HG03439 (cell line): ENCODE data around the gene TTLL13.
A peak's percentile ranks its signal among the peaks of the same experiment; 100 is the strongest.

ENCODE experiments used
- ATAC-seq: cut with Tn5 transposase; IDR thresholded peaks from one replicate; pipeline ENCODE4 v1.9.1; 2021; ENCODE audit warnings: mild to moderate bottlenecking, moderate library complexity; ENCODE audit not compliant: unreplicated experiment

Gene TTLL13, protein sequence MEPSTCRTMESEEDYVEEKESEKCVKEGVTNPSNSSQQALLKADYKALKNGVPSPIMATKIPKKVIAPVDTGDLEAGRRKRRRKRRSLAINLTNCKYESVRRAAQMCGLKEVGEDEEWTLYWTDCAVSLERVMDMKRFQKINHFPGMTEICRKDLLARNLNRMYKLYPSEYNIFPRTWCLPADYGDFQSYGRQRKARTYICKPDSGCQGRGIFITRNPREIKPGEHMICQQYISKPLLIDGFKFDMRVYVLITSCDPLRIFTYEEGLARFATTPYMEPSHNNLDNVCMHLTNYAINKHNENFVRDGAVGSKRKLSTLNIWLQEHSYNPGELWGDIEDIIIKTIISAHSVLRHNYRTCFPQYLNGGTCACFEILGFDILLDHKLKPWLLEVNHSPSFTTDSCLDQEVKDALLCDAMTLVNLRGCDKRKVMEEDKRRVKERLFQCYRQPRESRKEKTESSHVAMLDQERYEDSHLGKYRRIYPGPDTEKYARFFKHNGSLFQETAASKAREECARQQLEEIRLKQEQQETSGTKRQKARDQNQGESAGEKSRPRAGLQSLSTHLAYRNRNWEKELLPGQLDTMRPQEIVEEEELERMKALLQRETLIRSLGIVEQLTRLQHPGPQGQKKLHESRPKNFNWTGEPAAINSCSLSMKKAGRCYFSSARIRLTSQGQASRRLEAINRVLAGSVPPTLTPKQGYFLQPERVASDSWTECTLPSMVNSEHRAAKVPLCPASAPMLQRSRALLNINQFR

DNA sequence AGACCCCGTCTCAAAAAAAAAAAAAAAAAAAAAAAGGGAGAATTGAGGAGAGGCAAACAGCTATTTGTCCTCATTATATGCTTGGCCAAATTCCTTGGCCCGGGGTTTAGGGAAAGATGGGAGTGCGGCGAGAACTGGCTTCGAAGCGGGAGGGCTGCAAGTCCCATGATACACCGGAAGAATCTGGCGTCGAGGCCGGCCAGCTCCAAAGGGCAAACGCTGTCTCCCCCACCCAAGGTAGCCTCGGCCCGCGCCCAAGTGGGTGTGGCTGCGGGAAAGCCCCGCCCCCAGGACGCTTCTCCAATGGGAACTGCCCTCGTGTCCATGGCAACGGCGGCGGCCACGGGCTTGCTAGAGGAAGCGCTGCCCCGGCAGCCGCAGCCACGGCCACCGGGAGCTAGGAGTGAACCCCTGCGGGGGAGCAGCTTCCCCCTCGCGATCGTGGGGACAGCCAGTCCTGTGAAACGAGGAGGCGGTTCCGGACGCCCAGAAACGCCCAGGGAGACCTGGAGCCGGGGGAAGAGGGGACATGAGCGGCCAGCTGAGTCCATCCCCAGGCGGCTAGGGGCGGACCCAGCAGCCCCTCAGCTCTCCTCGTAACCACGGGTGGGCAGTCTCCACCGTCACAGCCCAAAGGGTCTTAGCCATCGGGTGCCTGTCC lies at the start of gene TTLL13:
TSS of gene TTLL13 (plus strand) at position 354 of the 661 bp plus-strand sequence. CDS start 1,075 bp downstream, outside the sequence.
- ATAC-seq = no peak

DNA sequence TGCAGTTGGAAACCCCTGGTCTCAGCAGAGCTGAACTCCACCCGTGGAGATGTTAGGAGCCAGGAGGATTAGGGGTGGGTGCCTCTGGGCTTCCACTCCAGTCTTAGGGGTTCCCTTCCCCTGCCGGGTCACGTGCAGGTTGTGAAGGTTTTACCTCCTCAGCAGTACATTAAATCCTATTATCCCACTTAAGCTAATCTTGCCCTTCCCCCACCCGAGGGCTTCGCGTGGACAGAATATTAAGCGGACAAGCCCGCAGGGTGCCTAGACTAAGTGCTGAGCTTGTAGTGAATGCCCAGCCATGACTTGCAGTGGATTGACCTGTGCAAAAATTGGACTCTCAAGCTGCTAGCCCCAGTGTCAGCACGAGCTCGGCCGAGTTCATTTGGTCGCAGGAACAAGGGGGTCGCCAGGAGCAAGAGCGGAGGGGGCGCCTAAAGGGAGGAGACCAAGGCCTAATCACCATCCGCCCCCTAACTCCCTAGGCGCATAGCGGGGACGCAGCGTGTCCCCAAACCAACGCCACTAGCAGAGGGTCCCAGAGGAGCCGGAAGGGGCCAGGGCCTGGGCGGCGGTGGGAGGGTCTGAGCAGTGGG lies 48.7 kb upstream of the TTLL13 start:
- no peak for ATAC-seq

DNA sequence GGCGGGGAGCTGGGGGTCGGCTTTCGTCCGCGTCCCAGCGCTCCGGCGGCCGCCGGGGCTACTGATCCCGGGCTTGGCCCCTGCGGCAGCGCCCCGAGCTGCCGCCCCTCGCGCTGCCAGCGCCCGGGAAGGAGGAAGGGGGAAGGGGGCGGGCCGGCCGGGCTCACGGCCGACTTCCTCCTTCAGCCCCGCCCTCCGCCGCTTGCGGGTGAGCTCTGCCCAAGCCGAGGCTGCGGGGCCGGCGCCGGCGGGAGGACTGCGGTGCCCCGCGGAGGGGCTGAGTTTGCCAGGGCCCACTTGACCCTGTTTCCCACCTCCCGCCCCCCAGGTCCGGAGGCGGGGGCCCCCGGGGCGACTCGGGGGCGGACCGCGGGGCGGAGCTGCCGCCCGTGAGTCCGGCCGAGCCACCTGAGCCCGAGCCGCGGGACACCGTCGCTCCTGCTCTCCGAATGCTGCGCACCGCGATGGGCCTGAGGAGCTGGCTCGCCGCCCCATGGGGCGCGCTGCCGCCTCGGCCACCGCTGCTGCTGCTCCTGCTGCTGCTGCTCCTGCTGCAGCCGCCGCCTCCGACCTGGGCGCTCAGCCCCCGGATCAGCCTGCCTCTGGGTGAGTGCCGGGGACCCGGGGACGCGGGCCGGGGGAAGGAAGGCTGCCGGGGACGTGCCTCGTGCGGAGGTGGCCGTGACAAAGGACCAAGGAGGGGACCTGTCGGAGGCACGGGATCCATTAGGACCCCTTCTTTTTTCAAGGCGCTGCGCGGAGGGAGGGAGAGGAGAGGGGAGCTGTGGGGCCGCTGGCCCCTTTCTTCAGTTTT lies 48.0 kb upstream of the TTLL13 start, which contains the start of gene SEMA4B:
TSS of gene SEMA4B (plus strand) at position 201 of the 814 bp plus-strand sequence. CDS start at position 450, 249 bp downstream.
- ATAC-seq = peak; percentile 69

DNA sequence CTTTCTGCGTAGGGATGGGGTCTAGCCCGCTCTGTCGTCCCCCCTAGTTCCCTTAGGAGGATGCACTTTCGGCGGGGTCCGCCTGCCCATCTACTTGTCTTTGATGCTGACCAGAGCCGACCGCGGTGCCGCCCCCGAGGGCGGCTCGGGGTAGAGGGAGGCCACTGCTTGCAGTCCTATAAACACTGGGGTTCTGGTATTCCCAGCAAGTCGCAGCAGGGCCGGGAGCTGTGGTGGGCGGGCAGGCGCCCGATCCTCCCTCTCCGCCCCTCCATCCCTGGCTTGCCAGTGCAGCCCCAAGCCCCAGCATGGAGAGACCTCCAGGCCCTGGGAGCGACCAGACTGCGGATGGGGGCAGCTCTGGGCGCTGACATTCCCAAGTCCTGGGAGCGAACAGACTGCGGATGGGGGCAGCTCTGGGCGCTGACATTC lies 47.4 kb upstream of the TTLL13 start:
- ATAC-seq = no peak

DNA sequence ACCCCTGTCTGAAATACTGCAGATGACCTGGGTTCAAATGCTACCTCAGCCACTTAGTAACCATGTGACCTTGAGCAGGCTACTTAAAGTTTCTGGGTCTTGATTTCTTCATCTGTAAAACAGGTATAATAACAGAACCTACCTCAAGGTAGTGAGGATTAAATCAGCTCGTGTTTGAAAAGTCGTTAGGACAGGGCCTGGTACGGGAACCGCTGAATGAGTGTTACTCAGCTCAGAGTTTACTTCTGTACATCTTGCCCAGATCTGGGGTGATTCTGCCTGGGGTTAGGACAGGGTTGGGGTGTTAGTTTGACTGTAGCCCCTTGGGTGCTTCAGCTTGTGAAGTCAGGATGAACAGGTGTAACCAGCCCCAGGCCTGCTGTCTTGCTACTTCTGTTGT lies 46.4 kb upstream of the TTLL13 start:
- no peak for ATAC-seq

DNA sequence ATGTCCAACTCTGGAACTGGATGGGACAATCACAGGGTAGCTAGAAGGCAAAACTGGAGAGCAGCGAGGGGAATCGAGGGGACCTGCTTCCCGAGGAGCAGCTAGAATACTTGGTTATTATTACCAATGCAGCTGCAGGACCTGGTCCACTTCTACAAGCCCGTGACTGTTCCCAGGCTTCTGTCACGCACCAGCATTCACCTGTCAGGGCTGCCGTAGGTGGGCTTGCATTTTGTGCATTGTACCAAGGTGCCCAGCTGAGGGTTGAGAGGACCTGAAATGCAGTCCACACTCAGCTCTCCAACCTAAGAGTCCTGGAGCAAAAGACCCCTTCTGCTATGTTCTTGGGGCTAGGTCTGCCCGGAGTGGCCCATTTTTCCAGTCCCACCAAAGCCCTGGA lies 45.9 kb upstream of the TTLL13 start:
- no peak for ATAC-seq

DNA sequence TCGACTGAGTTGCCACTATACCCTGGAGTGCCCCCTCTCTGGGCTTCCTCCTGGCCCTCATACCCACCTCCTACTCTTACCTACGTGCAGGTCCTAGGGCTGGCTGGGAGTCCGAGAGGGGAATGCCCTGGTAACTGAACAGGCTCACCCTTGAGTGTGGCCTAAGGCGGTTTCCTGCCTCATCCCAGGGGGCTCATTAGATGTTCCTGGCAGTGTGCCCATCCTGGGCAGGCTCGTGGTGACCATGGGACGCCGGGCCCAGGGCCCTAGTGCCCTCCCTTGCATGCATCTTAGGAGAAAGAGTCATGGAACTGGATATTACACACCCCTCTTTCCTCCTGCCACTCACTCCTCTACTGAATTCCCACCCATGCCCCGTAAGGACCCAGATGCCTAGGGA lies 45.4 kb upstream of the TTLL13 start:
- ATAC-seq = peak; percentile 42

DNA sequence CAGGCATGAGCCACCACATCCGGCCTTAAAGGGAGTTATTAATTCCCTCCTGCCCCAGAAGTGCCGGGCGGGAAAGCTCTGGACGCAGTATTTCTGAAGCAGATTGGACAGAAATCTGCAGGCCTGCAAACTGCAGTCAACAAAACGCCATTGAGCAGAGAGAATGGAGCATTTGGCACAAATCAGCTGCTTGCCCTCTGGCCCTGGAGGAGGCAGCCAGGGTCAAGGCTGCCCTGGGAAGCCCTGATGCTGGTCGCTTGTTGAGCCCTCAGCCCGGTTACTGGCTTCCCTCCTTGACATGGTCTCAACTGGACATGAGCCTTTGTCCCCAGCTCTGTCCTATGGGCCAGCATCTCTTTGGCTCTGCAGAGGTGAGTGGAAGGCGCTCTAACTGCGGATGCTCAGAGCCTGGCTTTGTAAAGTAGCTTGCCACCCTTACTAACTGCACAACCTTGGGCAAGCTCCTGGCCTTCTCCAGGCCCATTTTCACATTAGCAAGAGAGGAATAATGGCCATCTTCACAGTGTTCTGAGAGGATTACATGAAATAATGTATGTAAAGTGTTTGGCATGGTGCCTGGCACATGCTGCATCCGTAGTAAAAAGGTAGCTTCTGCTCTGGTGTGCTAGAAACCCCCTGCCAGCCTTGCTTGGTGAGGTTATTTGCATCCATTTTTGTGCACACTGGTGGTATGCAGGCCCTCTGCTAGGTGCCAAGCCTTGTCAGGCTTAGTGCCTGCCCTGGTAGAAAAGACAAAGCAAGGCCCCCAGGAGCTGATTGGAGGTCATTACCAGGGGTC lies 44.1 kb upstream of the TTLL13 start:
- ATAC-seq = no peak

DNA sequence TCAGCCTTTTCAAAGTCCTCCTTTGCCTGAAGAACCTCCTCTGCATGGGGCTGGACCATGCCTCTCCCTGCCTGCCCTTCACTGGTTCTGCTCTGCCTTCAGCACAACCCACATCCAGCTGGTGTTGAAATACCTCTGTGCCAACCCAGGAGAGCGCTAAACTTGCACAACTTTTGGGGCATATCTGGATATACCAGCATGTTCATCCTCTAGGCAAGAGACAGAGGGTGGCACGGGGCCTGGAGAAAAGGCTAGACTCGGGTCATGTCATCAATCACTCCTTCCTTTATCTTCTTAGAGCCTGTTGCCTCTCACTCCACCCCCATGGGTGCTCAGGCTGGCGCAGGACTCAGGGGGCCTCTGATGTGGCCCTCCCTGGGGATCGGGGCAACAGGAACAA lies 43.5 kb upstream of the TTLL13 start:
- no peak for ATAC-seq

DNA sequence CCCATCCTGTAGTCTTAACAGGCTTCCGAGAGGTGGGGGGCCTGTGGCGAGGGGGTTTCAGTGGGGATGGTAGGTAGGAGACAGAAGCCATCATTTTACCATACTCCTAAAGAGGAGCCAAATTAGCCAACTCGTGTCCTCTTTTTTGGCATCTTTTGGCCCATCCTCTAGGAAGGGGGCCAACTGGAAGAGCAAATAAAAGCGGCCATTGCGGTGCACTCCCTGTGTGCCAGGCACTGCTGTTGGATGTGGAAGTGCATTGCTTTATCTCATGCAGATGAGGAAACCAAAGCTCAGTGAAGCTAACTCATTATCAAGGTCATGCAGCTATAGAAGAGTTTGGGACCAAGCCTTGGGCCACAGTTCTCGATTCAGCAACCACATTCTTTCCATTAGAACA lies 42.1 kb upstream of the TTLL13 start:
- no peak for ATAC-seq

DNA sequence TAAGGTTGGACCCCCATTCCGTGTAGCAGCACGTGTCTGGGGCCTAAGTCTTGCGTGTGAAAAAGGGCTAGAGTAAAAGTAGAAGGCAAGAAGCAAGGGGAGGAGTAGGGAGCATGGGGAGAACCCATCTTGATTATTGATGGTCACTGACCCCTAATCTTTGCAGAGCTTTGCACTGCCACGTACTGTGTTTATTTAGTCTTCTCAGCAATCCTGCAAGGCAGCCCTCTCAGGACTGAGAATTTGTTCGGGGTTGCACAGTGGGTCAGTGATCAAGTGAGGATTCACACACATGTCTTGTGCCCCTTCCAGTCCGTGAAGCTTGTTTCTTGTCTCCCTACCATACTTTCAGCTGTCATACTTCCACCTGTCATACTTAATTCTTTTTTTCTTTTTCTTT lies 41.0 kb upstream of the TTLL13 start:
- ATAC-seq = no peak

DNA sequence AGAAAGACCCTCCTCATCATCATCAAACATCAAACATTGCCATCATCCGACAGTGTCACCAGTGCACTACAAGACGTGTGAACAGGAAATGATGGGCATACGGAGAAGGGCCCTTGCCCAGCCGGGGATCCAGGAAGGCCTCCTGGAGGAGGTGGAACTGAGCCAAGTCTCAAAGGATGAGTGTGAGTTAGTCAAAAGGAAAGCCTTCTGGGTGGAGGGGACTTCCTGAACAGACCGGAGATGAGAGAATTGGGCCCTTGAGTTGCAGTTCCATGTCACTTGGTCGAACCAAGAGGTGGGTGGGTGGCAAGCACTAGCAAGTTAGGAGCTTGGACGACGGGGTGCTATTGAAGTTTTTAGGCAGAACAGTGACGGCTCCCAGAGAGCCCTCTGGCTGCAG lies 39.8 kb upstream of the TTLL13 start:
- no peak for ATAC-seq

DNA sequence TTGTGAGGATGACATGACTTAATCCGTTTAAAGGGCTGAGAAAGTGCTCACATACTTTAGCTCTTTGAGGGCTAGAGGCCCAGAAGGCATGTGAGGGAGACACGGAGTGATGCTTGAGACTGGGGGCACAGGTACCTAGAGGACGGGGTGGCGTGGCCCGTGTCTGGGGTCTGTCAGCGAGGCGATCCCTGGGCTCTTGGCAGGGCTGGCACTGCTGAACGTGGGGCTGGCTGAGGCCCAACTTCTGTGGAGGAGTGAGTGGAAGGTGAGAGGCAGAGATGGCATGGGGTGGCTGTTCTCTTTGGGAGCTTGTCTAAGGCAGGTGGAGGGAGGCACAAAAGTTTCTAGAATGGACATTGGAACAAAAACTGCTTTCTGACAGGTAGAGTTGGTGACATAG lies 38.8 kb upstream of the TTLL13 start:
- ATAC-seq = no peak

DNA sequence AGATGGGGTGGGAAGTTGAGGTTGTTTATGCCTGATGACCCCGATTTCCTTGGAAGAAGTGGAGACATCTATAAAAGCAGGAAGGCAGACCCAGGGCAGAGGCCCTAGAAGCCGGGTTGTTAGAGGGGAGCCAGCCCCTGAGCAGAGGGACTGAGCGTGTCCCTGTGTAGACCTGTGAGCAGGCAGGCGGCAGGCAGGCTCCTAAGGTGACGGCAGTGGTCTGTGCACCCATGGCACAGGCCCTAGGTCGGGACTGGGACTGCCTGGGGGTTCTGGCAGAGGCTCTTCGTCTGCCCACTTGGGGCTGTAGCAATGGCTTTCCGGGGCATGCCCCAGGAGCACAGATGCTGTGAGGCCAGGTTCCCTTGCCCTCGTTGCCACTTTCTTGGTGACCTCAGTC lies 38.3 kb upstream of the TTLL13 start:
- ATAC-seq = no peak

DNA sequence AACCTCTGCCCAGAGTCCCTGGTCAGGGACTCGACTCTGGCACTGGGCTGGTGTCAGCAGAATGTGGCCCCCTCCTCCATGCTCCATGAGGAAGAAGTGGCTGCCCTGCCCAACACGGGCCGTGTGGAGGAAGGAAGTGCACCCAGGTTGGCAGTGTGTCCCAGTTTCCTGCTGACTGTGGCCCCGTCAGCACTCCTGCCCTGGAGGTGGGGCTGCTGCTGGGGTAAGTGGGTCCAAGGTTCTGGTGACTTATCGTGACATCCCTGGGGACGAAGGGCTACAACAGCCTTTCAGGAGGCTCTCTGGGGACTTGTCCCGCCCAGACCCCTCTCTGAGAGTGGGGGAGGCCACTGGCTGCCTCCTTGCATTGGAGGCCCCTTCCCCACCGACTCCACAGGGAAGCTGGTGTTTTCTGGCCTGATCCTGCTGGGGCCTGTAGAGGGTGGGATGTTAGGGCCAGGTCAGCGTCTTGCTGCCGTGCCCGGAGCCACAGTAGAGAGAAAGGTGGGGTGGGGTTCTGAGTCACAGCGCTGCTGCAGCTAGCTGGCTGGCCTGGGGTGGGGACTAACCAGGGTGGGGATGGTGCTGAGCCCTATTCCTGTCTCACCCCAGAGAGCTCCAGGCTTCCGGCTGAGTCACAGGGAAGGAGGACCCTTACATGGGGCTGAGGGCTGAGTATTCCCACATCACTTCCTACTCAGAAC lies 37.8 kb upstream of the TTLL13 start:
- ATAC-seq = no peak

DNA sequence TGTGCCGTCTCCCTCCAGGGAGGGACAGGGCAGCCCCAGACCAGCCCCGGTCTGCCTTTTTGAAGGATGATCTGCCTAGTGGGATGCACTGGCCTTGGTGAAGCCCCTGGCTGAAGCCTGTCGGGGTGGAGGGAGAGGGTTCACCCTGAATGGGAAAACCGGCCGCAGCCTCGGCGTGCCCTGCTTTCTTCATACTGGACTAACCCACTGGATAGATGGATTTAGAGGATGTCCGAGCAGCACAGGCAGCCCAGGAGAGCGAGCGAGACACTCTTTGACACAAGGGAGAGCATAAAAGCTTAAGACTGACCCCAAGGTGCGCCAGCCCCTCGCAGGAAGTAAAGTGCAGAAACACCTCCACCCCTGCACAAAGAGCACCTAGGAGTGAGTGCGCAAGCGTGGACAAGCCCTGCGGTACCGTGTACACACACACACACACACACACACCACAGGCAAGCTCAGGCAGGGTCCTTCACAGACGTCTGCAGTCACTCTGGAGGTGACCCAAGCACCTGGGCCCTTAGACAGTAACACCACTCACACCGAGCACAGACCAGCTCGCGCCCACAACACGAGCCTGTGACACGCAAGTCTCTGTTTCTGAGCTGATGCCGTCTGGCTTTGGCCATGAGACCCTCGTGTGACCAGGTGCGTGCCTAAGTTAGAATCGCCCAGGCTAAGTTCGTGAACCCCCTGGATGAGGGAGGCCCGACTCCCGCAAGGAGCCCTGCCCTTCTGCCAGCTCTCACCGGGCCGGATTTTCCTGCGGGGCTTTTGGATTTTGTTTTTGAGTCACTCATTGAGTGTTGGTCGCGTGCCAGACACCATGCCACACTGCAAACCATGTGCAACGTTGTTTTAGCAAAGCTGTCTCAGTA lies 36.9 kb upstream of the TTLL13 start:
- ATAC-seq = peak; percentile 38

DNA sequence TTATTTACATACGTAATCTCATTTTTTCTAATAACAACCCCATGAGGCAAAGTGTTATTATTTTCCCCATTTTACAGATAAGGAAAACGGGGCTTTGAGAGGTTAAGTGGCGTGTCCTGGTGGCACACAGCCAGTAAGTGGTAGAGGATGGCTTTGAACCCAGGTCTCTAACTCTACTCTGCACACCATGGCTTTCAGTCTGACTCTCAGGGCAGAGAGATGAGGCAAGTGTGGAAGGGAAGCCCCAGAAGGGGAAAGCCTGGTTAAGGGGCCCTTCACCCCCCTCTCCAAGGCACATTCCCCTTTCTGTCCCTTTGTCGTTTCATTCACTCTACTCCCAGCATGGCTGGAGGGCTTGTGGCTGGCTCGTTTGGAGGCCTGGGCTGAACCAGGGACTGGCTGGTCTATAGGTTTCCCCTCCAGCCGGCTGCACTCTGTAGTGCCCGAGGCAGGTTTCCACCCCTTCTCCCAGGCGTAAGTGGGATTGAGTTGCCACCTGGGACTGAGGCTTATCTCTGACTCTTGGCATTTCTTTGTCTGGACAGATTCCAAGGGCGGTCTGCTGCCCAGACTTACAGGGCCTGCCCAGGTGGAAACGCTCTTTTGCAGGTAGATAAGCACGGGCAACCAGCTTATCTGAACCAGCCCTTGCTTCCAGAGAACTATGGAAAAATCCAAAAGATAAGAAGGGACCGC lies 36.1 kb upstream of the TTLL13 start:
- peak; percentile 37 for ATAC-seq
